ENCODE results near the gene NUMA1.

NUMA1 gene

DNA sequence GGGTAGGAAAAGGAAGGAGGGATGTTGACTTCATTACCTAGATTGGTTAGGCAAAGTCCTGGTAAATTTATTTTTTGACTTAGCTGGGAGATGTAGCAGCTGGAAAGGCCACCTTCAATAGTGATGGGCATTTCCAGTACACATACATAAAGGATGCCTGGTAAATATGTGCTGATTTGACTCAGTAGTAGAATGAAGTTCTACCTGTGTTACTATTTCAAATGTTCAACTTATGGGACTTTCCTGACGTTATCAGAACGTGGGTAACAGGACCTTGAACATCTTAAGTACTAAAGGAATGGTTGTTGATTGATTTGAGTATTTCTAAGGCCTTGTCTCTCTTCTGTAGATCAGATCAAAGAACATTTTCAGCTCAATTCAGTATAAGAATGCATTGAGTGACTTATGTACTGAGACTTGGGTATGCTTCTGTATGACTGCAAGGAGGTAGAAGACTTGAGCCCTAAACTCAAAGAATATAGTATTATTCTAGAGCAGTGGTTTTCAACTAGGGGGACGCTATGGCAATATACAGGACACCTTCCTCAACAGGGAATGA lies 124.4 kb downstream of the NUMA1 start:
- DNase-seq: no peak

All from cerebellar nuclear complex (tissue), 1 donor.